Neural progenitor cell (in vitro differentiated cells): Measurements from ENCODE around the gene GPATCH2L.

ENCODE experiments used
- CTCF ChIP-seq: fragments of 200-600 bp; sonication (generic); IDR thresholded peaks from 2 replicates; pipeline ENCODE4 v1.5.1; 2017; ENCODE audit warnings: antibody characterized with exemption, mild to moderate bottlenecking
- EZH2 ChIP-seq: fragments of 200-600 bp; sonication (generic); IDR thresholded peaks from 2 replicates; pipeline ENCODE4 v1.6.1; 2017; ENCODE audit warnings: antibody characterized with exemption, mild to moderate bottlenecking, moderate library complexity
- EZH2phosphoT487 ChIP-seq: fragments of 200-600 bp; sonication (generic); IDR thresholded peaks from 2 replicates; pipeline ENCODE4 v1.6.1; 2017; ENCODE audit warnings: antibody characterized with exemption

GRCh38 chr14:76196980-76197695 is 45.4 kb downstream of the GPATCH2L start:
- TF ChIP-seq CTCF (no peak), EZH2 (no peak), EZH2phosphoT487 (no peak)
